WTC11 (cell line): ENCODE measurements around the gene CETP. TPM values are rescaled to one million over a fixed set of nuclear protein-coding genes. Genes with fewer than 3 reads are reported as not detected.

Source experiments
- ATAC-seq: fragments of 200-7000 bp; cut with Tn5 transposase; 2 replicates; pipeline ENCODE4 v1.10.0; 2021; ENCODE audit warnings: mild to moderate bottlenecking, moderate library complexity
- CTCF ChIA-PET: fragments of 300-600 bp; sonication (Branson Sonifier 250); formaldehyde crosslinking; loops from one replicate; lab custom pipeline; 2021; ENCODE audit warnings: antibody characterized with exemption; lab: Charles Lee
- POLR2A ChIA-PET: fragments of 350-600 bp; sonication (Branson Sonifier 250); formaldehyde crosslinking; loops from one replicate; lab custom pipeline; 2021; ENCODE audit warnings: antibody characterized with exemption; lab: Charles Lee
- DNase-seq: peaks from one replicate; pipeline ENCODE4 v3.0.0; 2021; ENCODE audit warnings: low spot score
- H3K27ac Mint-ChIP-seq: 2 replicates; pipeline ENCODE4 v1.8.0; 2021; ENCODE audit warnings: mixed read lengths
- H3K27me3 Mint-ChIP-seq: 2 replicates; pipeline ENCODE4 v1.8.0; 2021; ENCODE audit warnings: low read depth, mild to moderate bottlenecking, moderate library complexity, mixed read lengths
- H3K36me3 Mint-ChIP-seq: 2 replicates; pipeline ENCODE4 v1.8.0; 2021; ENCODE audit warnings: mixed read lengths
- H3K4me1 Mint-ChIP-seq: 2 replicates; pipeline ENCODE4 v1.8.0; 2022; ENCODE audit warnings: mixed read lengths
- H3K4me3 Mint-ChIP-seq: 2 replicates; pipeline ENCODE4 v1.8.0; 2021; ENCODE audit warnings: mild to moderate bottlenecking, moderate library complexity, mixed read lengths
- H3K9me3 Mint-ChIP-seq: 2 replicates; pipeline ENCODE4 v1.8.0; 2021; ENCODE audit warnings: mixed read lengths
- ATF1 ChIP-seq: sonication (generic); formaldehyde crosslinking; IDR thresholded peaks from 2 replicates; pipeline ENCODE4 v1.8.1; 2023; ENCODE audit warnings: mild to moderate bottlenecking, moderate library complexity, missing genetic modification reagents
- ATF3 ChIP-seq: sonication (generic); formaldehyde crosslinking; conservative IDR thresholded peaks from 2 replicates; pipeline ENCODE4 v1.8.1; 2022; ENCODE audit warnings: mild to moderate bottlenecking, missing genetic modification reagents
- ATF6 ChIP-seq: sonication (generic); formaldehyde crosslinking; IDR thresholded peaks from 2 replicates; pipeline ENCODE4 v1.8.1; 2023; ENCODE audit warnings: mild to moderate bottlenecking, missing genetic modification reagents
- ELF4 ChIP-seq: sonication (generic); formaldehyde crosslinking; IDR thresholded peaks from 2 replicates; pipeline ENCODE4 v1.8.1; 2022; ENCODE audit warnings: low read depth, mild to moderate bottlenecking, moderate library complexity, missing genetic modification reagents
- EMX1 ChIP-seq: fragments of 250-450 bp; sonication (Bioruptor Pico); IDR thresholded peaks from 2 replicates; pipeline ENCODE4 v1.8.0; 2021; ENCODE audit warnings: mild to moderate bottlenecking
- FOXK1 ChIP-seq: sonication (generic); formaldehyde crosslinking; IDR thresholded peaks from 2 replicates; pipeline ENCODE4 v1.8.0; 2022; ENCODE audit warnings: mild to moderate bottlenecking, moderate library complexity, missing genetic modification reagents
- FOXP1 ChIP-seq: sonication (generic); formaldehyde crosslinking; IDR thresholded peaks from 2 replicates; pipeline ENCODE4 v1.8.0; 2022; ENCODE audit warnings: missing genetic modification reagents, mild to moderate bottlenecking, moderate library complexity, borderline replicate concordance
- GABPB1 ChIP-seq: sonication (generic); formaldehyde crosslinking; IDR thresholded peaks from 2 replicates; pipeline ENCODE4 v1.8.1; 2023; ENCODE audit warnings: mild to moderate bottlenecking, missing genetic modification reagents
- HMGXB4 ChIP-seq: sonication (generic); formaldehyde crosslinking; IDR thresholded peaks from 2 replicates; pipeline ENCODE4 v1.8.1; 2023; ENCODE audit warnings: mild to moderate bottlenecking, moderate library complexity, missing genetic modification reagents
- MLX ChIP-seq: sonication (generic); formaldehyde crosslinking; IDR thresholded peaks from 2 replicates; pipeline ENCODE4 v1.8.1; 2023; ENCODE audit warnings: mild to moderate bottlenecking, missing genetic modification reagents, moderate library complexity
- PRDM15 ChIP-seq: sonication (generic); formaldehyde crosslinking; IDR thresholded peaks from 2 replicates; pipeline ENCODE4 v1.8.0; 2022; ENCODE audit warnings: missing genetic modification reagents
- PREB ChIP-seq: sonication (generic); formaldehyde crosslinking; IDR thresholded peaks from 2 replicates; pipeline ENCODE4 v1.8.1; 2022; ENCODE audit warnings: mild to moderate bottlenecking, missing genetic modification reagents, moderate library complexity, borderline replicate concordance
- PRRX2 ChIP-seq: fragments of 250-450 bp; sonication (Bioruptor Pico); IDR thresholded peaks from 2 replicates; pipeline ENCODE4 v1.8.0; 2021; ENCODE audit warnings: mild to moderate bottlenecking
- SOX15 ChIP-seq: fragments of 250-450 bp; sonication (Bioruptor Pico); IDR thresholded peaks from 2 replicates; pipeline ENCODE4 v1.9.0; 2021; ENCODE audit warnings: mild to moderate bottlenecking
- TEAD1 ChIP-seq: sonication (generic); formaldehyde crosslinking; IDR thresholded peaks from 2 replicates; pipeline ENCODE4 v1.8.0; 2022; ENCODE audit warnings: mild to moderate bottlenecking, missing genetic modification reagents
- ZBTB21 ChIP-seq: sonication (generic); formaldehyde crosslinking; IDR thresholded peaks from 2 replicates; pipeline ENCODE4 v1.8.1; 2023; ENCODE audit warnings: mild to moderate bottlenecking, missing genetic modification reagents, borderline replicate concordance
- ZMAT4 ChIP-seq: fragments of 250-450 bp; sonication (Bioruptor Pico); IDR thresholded peaks from 2 replicates; pipeline ENCODE4 v1.9.0; 2021; ENCODE audit warnings: mild to moderate bottlenecking
- ZNF232 ChIP-seq: sonication (generic); formaldehyde crosslinking; IDR thresholded peaks from 2 replicates; pipeline ENCODE4 v1.8.0; 2022; ENCODE audit warnings: mild to moderate bottlenecking, missing genetic modification reagents
- ZNF263 ChIP-seq: sonication (generic); formaldehyde crosslinking; IDR thresholded peaks from 2 replicates; pipeline ENCODE4 v1.8.1; 2022; ENCODE audit warnings: low read depth, mild to moderate bottlenecking, moderate library complexity, missing genetic modification reagents
- ZNF416 ChIP-seq: fragments of 250-450 bp; sonication (Bioruptor Pico); IDR thresholded peaks from 2 replicates; pipeline ENCODE4 v1.9.0; 2021; ENCODE audit warnings: mild to moderate bottlenecking, inconsistent platforms
- ZNF512 ChIP-seq: sonication (generic); formaldehyde crosslinking; IDR thresholded peaks from 2 replicates; pipeline ENCODE4 v1.8.1; 2022; ENCODE audit warnings: missing genetic modification reagents, borderline replicate concordance
- total RNA-seq: library from RNA; stranded (reverse); gene quantifications from 3 replicates; pipeline ENCODE4 v1.2.3, GENCODE V29; 2021

Gene CETP
- total RNA-seq, 1 experiment from 2014 or later, result not detected

GRCh38 chr16:56997264-56997663 is 35.5 kb downstream of the CETP start:
- ATAC-seq, result no peak
- CTCF ChIA-PET, result no interaction called here
- Mint-ChIP-seq H3K36me3 (no peaks in the 10 kb centered on the region), H3K9me3 (peaks cover 5% of the 10 kb centered on the region; the same call in 1 of the 2 replicates), H3K4me3 (no peak overlapping the region), H3K4me1 (0 out of 2 replicates have a peak, but pooled peaks cover 2% of the 10 kb centered on the region), H3K27ac (no peak overlapping the region), H3K27me3 (peaks cover 13% of the 10 kb centered on the region; the same call in 1 of the 2 replicates)
- no peak for DNase-seq
- TF ChIP-seq ZBTB21 (CRISPR knock-in tag) (no peak), ZNF416 (no peak), ELF4 (CRISPR knock-in tag) (no peak), GABPB1 (CRISPR knock-in tag) (no peak), PRRX2 (CRISPR knock-in tag) (no peak)
- POLR2A ChIA-PET, result no interaction called here

GRCh38 chr16:56997931-56998330 is 36.2 kb downstream of the CETP start:
- Mint-ChIP-seq H3K27ac (no peak overlapping the region), H3K27me3 (peaks cover 13% of the 10 kb centered on the region; the same call in 1 of the 2 replicates), H3K9me3 (peaks cover 5% of the 10 kb centered on the region; the same call in 1 of the 2 replicates), H3K4me1 (0 out of 2 replicates have a peak, but pooled peaks cover 2% of the 10 kb centered on the region), H3K36me3 (no peaks in the 10 kb centered on the region), H3K4me3 (no peak overlapping the region)
- TF ChIP-seq ZNF263 (CRISPR knock-in tag), result no peak
- no peak for TF ChIP-seq EMX1 (CRISPR knock-in tag)
- TF ChIP-seq FOXP1 (CRISPR knock-in tag), result no peak
- TF ChIP-seq ATF1, result no peak
- no peak for TF ChIP-seq ZBTB21 (CRISPR knock-in tag)
- no peak for TF ChIP-seq ATF6 (CRISPR knock-in tag)
- TF ChIP-seq TEAD1, result no peak
- TF ChIP-seq SOX15, result no peak
- TF ChIP-seq ATF3 (CRISPR knock-in tag), result no peak
- TF ChIP-seq MLX (CRISPR knock-in tag), result no peak
- TF ChIP-seq PREB (CRISPR knock-in tag), result no peak
- TF ChIP-seq FOXK1 (CRISPR knock-in tag), result no peak
- ChIA-PET POLR2A (no interaction called here), CTCF (no interaction called here)
- ATAC-seq (no peak), DNase-seq (no peak)

- DNase-seq (no peak), ATAC-seq (no peak)
- H3K36me3 Mint-ChIP-seq, result no peaks in the 10 kb centered on the region
- CTCF ChIA-PET, result interaction anchor here (1.1 kb wide), 1 partner anchor 33 kb away, joined by 4 read pairs; no protein-coding TSS in a partner anchor
- no peak overlapping the region for H3K4me3 Mint-ChIP-seq
- no peak overlapping the region for H3K27ac Mint-ChIP-seq
- H3K27me3 Mint-ChIP-seq, result peaks cover 13% of the 10 kb centered on the region; the same call in 1 of the 2 replicates
- POLR2A ChIA-PET, result no interaction called here
- H3K9me3 Mint-ChIP-seq, result peaks cover 5% of the 10 kb centered on the region; the same call in 1 of the 2 replicates
- no peaks in the 10 kb centered on the region for H3K4me1 Mint-ChIP-seq
- TF ChIP-seq ZNF263 (CRISPR knock-in tag), result no peak
- no peak for TF ChIP-seq ZNF232 (CRISPR knock-in tag)
- no peak for TF ChIP-seq HMGXB4 (CRISPR knock-in tag)
- TF ChIP-seq ZMAT4 (CRISPR knock-in tag), result no peak
- no peak for TF ChIP-seq PRDM15 (CRISPR knock-in tag)
- no peak for TF ChIP-seq ZNF416
- TF ChIP-seq ZNF512 (CRISPR knock-in tag), result no peak
Measured at GRCh38 chr16:56998352-56998751, 36.6 kb downstream of the CETP start.
